K562 (cell line): ENCODE data around the gene FHDC1.

Source experiments
- EP300 ChIP-seq: IDR thresholded peaks from 2 replicates; pipeline ENCODE4 v1.6.1; 2012; ENCODE audit warnings: low read length, improper control_type of control experiment
- POLR2A ChIP-seq: fragments of 450-650 bp; conservative IDR thresholded peaks from 2 replicates; pipeline ENCODE4 v1.6.1; 2016
- TF ChIP-seq, protein P1 (sequence below), 3 experiments: IDR thresholded peaks in 2 of 3; conservative IDR thresholded peaks in 1 of 3; 2 replicates each; pipeline ENCODE4 v1.5.1; 2011 to 2012; ENCODE audit warnings: low read length in 3 of 3, mild to moderate bottlenecking in 3 of 3, control low read depth in 2 of 3, improper control_type of control experiment in 1 of 3, inconsistent platforms in 1 of 3, low read depth in 1 of 3, mixed read lengths in 1 of 3, moderate library complexity in 1 of 3; ENCODE audit not compliant: insufficient read depth in 2 of 3

DNA sequence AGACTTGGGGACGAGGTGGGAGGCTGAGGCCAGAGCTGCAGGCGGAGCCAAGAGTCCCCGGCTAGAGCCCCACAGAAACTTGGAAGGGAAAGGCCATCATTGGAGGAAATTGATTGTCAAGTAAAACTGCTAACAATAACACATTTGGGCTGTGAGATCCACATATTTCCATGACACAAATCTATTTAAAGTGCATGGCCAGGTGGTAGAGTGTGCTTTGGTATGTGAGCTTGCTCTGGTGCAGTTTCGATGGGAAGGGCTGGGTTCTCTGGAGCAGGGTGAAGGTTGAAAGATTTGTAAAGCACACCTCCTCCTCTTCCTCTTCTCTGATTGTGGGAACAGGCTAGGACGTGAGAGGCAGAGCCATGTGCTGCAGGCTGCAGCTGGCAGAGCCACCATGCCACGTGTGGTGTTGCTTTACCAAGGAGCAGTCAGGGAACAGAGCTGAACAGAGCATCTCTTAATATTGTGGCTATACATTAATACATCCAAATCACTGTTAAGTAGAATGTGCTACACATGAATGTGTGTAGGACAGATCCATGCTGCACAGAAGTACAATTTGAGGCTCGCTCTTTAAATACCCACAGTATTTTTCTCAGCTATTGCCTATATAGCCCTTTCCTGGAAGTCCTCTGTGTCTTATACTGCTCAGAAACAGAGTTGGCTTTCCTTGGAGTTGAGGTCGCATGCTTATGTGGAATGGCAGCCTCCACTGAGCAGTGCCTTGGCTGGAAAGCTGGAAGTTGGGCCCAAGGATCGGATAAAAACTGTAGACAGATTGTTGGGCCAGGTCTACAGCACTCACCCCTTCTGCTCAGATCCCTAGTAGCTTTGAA is 37.7 kb downstream of the FHDC1 start:
- TF ChIP-seq POLR2A, result no peak
- TF ChIP-seq, protein P1, sequence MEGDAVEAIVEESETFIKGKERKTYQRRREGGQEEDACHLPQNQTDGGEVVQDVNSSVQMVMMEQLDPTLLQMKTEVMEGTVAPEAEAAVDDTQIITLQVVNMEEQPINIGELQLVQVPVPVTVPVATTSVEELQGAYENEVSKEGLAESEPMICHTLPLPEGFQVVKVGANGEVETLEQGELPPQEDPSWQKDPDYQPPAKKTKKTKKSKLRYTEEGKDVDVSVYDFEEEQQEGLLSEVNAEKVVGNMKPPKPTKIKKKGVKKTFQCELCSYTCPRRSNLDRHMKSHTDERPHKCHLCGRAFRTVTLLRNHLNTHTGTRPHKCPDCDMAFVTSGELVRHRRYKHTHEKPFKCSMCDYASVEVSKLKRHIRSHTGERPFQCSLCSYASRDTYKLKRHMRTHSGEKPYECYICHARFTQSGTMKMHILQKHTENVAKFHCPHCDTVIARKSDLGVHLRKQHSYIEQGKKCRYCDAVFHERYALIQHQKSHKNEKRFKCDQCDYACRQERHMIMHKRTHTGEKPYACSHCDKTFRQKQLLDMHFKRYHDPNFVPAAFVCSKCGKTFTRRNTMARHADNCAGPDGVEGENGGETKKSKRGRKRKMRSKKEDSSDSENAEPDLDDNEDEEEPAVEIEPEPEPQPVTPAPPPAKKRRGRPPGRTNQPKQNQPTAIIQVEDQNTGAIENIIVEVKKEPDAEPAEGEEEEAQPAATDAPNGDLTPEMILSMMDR (IDR thresholded peaks at IDR 0.05 in 2 of 3, conservative IDR thresholded peaks at IDR 0.05 in 1 of 3; ENCODE audit: insufficient read depth in 2 of 3, low read depth in 1 of 3, low read length in 3 of 3), result no peak
- no peak for TF ChIP-seq EP300
